Gastroesophageal sphincter (tissue), 4 donors: ENCODE data around the gene TNKS1BP1. TPM values are rescaled to one million over a fixed set of nuclear protein-coding genes. Genes with fewer than 3 reads are reported as not detected.
A peak's percentile ranks its signal among the peaks of the same experiment; 100 is the strongest.

Experiments used
- ATAC-seq: fragments of 150-250 bp; one replicate; pipeline ENCODE4 v1.9.1; 2016; ENCODE audit warnings: mild to moderate bottlenecking, moderate library complexity
- H3K27ac ChIP-seq, 4 donors: fragments of 200-600 bp; sonication (generic) in 3 of 4; 1 replicate in 3 of 4; 2 replicates in 1 of 4; pipeline ENCODE4 v1.5.1; 2016 to 2019
- H3K27me3 ChIP-seq: fragments of 200-600 bp; sonication (generic); one replicate; pipeline ENCODE4 v1.5.1; 2019
- H3K36me3 ChIP-seq, 2 donors: fragments of 200-600 bp; sonication (generic); one replicate each; pipeline ENCODE4 v1.5.1; 2019; ENCODE audit warnings: control low read depth in 1 of 2
- H3K4me1 ChIP-seq, 3 donors: fragments of 200-600 bp; sonication (generic); 1 replicate in 2 of 3; 2 replicates in 1 of 3; pipeline ENCODE4 v1.5.1; 2016 to 2019; ENCODE audit warnings: control low read depth in 2 of 3
- H3K4me3 ChIP-seq, 2 donors: fragments of 200-600 bp; sonication (generic); one replicate each; pipeline ENCODE4 v1.5.1; 2019; ENCODE audit warnings: mild to moderate bottlenecking in 1 of 2, moderate library complexity in 1 of 2
- H3K9me3 ChIP-seq, 3 donors: fragments of 200-600 bp; sonication (generic); one replicate each; pipeline ENCODE4 v1.5.1; 2017 to 2019; ENCODE audit warnings: control low read depth in 2 of 3
- EP300 ChIP-seq: sonication (generic); formaldehyde crosslinking; IDR thresholded peaks from one replicate; pipeline ENCODE4 v1.6.1; 2017; ENCODE audit warnings: antibody characterized with exemption, mild to moderate bottlenecking
- POLR2A ChIP-seq, 2 donors: fragments of 450-650 bp; IDR thresholded peaks; one replicate each; pipeline ENCODE4 v1.6.1; 2017; ENCODE audit warnings: antibody characterized with exemption in 2 of 2, mild to moderate bottlenecking in 2 of 2, moderate library complexity in 1 of 2
- POLR2AphosphoS5 ChIP-seq: sonication (generic); formaldehyde crosslinking; IDR thresholded peaks from one replicate; pipeline ENCODE4 v1.6.1; 2017; ENCODE audit warnings: antibody characterized with exemption
- WGBS, 2 donors: methylation state at CpG; one replicate each; pipeline ENCODE4 v1.1.5; 2018; ENCODE audit warnings: low coverage in 1 of 2; 5-methylcytosine and 5-hydroxymethylcytosine counted together
- total RNA-seq, 4 donors: library from RNA; depleted of rRNA; stranded (reverse); fragments of >200 nt; gene quantifications; one replicate each; pipeline ENCODE4 v1.1.0, GENCODE V29; 2016
- TF ChIP-seq, protein P1 (sequence below), 4 experiments: fragments of 200-600 bp in 2 of 4; fragments of 450-650 bp in 2 of 4; sonication (generic) in 1 of 4; IDR thresholded peaks; one replicate each; pipeline ENCODE4 v1.5.1; 2017 to 2019; ENCODE audit warnings: antibody characterized with exemption in 4 of 4, mild to moderate bottlenecking in 2 of 4, moderate library complexity in 2 of 4

The TNKS1BP1 gene
- total RNA-seq, 4 donors from 2014 or later = 95.6 to 130 (median 108) TPM

DNA sequence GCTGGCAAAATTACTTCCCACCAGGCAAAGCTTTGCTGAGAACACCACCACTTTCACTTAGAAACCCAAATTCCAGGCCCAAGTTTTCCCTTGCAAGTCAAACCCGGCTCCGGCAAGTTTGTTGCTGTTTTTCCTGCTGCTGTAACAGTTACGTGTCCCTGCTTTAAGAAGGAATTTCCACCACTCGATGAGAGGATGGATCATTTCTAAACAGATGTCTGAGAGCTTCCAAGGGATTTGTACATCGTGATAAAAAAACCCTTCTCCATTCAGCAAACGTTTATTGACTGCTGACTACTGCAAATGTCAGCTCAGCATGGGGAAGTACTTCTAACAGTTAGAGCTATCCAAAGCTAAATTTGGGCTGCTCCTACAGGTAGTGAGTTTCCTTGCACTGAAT lies 33.1 kb upstream of the TNKS1BP1 start:
- Histone ChIP-seq H3K4me3 (no peak overlapping the region), H3K36me3 (no peaks in the 10 kb centered on the region), H3K9me3 (no peaks in the 10 kb centered on the region), H3K4me1 (peaks cover 0 to 17% (median 9%) of the 10 kb centered on the region in 3 donors), H3K27ac (peak overlapping the region in 3 of 4 donors; percentile 27 to 51 (median 47)), H3K27me3 (no peaks in the 10 kb centered on the region)
- no peak for ATAC-seq
- no peak for TF ChIP-seq POLR2A (IDR thresholded peaks at IDR 0.05)
- TF ChIP-seq EP300 = no peak
- no peak for TF ChIP-seq POLR2AphosphoS5
- TF ChIP-seq, protein P1, sequence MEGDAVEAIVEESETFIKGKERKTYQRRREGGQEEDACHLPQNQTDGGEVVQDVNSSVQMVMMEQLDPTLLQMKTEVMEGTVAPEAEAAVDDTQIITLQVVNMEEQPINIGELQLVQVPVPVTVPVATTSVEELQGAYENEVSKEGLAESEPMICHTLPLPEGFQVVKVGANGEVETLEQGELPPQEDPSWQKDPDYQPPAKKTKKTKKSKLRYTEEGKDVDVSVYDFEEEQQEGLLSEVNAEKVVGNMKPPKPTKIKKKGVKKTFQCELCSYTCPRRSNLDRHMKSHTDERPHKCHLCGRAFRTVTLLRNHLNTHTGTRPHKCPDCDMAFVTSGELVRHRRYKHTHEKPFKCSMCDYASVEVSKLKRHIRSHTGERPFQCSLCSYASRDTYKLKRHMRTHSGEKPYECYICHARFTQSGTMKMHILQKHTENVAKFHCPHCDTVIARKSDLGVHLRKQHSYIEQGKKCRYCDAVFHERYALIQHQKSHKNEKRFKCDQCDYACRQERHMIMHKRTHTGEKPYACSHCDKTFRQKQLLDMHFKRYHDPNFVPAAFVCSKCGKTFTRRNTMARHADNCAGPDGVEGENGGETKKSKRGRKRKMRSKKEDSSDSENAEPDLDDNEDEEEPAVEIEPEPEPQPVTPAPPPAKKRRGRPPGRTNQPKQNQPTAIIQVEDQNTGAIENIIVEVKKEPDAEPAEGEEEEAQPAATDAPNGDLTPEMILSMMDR (IDR thresholded peaks at IDR 0.05) = no peak
- WGBS, 2 donors = 18 to 21% methylated on average over 5 to 6 of the region's 6 CpGs

DNA sequence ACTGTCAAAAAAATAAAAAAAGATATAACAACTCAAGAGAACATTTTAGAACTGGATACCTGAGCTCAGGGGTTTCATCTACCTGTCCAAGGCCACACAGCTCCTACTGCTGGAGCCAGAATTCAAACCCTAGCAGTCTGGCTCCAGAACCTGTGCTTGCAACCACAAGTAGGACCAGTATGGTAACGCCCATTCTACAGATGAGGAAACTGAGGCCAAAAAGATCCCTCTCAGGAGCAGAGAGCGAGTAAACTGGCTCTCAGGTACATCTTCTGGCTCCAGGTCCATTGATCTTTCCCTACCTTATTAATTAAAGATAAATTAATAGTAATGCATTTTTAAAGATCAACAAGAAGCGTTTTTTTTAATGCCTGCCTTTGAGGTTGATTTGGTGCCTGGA lies 32.6 kb upstream of the TNKS1BP1 start:
- Histone ChIP-seq H3K36me3 (no peaks in the 10 kb centered on the region), H3K9me3 (no peaks in the 10 kb centered on the region), H3K4me3 (no peak overlapping the region), H3K27me3 (no peaks in the 10 kb centered on the region), H3K27ac (peak overlapping the region in 2 of 4 donors; percentile 27 to 47), H3K4me1 (peaks cover 0 to 17% (median 9%) of the 10 kb centered on the region in 3 donors)
- WGBS, 2 donors = 70 to 81% methylated on average over 2 to 3 of the region's 3 CpGs
- TF ChIP-seq, protein P1 (IDR thresholded peaks at IDR 0.05) = no peak
- TF ChIP-seq POLR2AphosphoS5 = no peak
- no peak for TF ChIP-seq EP300
- no peak for TF ChIP-seq POLR2A (IDR thresholded peaks at IDR 0.05)
- ATAC-seq = no peak

DNA sequence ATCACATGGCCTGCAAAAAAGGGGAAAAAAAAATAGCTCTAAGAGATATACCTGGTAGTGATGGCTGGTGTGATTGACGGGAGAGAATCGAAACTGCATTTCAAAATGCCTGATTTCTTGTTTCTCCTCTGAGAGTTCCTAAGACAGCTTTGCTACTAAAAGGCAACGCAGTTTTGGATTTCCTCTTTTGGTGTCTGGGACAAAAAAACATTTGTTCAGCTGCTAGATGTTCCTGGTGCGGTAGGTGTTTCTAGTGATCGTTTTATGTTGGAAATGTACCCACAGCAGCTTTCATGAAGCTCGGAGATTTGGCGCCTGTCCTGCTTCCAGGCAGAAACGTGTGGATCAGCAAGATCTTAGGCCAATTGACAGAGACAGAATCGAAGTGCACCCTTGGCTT lies 31.5 kb upstream of the TNKS1BP1 start:
- TF ChIP-seq, protein P1 (IDR thresholded peaks at IDR 0.05) = no peak
- no peak for TF ChIP-seq POLR2A (IDR thresholded peaks at IDR 0.05)
- TF ChIP-seq EP300 = no peak
- TF ChIP-seq POLR2AphosphoS5 = no peak
- H3K4me1 ChIP-seq = peaks cover 0 to 17% (median 9%) of the 10 kb centered on the region in 3 donors
- H3K27me3 ChIP-seq = no peaks in the 10 kb centered on the region
- 67 to 84% methylated on average over 7 to 9 of the region's 9 CpGs for WGBS, 2 donors
- no peaks in the 10 kb centered on the region for H3K9me3 ChIP-seq
- no peak for ATAC-seq
- no peaks in the 10 kb centered on the region for H3K36me3 ChIP-seq
- H3K27ac ChIP-seq = no peak overlapping the region
- no peak overlapping the region for H3K4me3 ChIP-seq

DNA sequence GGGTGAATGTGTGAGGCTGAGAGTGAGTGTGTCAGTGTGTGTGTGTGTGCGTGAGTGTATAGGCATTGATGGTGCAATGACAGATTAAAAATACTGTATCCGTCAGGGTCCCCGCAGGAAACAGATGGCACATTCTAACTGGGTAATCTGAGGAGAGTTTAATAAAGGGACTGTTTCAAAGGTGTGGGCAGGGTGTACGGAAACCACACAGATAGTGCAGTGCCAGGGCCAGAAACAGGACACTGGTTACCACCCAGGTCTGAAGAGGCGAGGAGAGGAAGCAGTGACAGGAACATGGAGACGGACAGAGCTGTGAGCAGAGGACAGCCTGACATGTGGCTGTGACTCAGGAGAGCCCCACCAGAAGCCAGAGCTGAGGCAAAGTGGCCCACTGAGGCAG lies 29.9 kb upstream of the TNKS1BP1 start:
- no peaks in the 10 kb centered on the region for H3K27me3 ChIP-seq
- H3K4me3 ChIP-seq = no peak overlapping the region
- no peaks in the 10 kb centered on the region for H3K9me3 ChIP-seq
- no peak overlapping the region for H3K27ac ChIP-seq
- ATAC-seq = no peak
- TF ChIP-seq POLR2AphosphoS5 (no peak), POLR2A (IDR thresholded peaks at IDR 0.05) (no peak), EP300 (no peak)
- peaks cover 0 to 22% (median 10%) of the 10 kb centered on the region in 3 donors for H3K4me1 ChIP-seq
- H3K36me3 ChIP-seq = no peaks in the 10 kb centered on the region
- 78 to 83% methylated on average over 3 to 5 of the region's 6 CpGs for WGBS, 2 donors

DNA sequence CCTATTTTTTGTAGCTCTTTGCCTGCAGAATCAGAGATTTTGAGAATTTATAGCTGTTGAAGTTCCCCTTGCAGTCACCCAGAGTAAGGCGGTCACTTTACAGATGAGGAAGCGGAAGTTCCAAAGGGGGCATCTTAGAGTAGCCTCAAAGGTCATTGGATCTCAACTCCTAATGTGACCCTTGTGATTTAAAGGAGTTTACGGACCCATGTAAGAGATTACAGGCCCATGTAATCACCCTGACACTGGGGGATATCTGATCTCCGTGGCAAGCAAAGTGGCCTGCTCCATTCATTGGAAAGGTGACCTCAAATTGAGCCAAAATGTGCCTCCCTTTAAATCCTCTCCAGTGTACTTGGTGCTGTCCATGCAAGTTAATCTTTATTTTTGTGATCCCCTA lies 29.1 kb upstream of the TNKS1BP1 start:
- ATAC-seq = no peak
- no peaks in the 10 kb centered on the region for H3K9me3 ChIP-seq
- TF ChIP-seq, protein P1 (IDR thresholded peaks at IDR 0.05) = no peak
- no peak for TF ChIP-seq POLR2A (IDR thresholded peaks at IDR 0.05)
- TF ChIP-seq EP300 = no peak
- no peak for TF ChIP-seq POLR2AphosphoS5
- H3K4me3 ChIP-seq = no peak overlapping the region
- peaks cover 0 to 28% (median 12%) of the 10 kb centered on the region in 3 donors for H3K4me1 ChIP-seq
- no peaks in the 10 kb centered on the region for H3K36me3 ChIP-seq
- 44 to 76% methylated on average over 2 to 4 of the region's 4 CpGs for WGBS, 2 donors
- H3K27ac ChIP-seq = no peak overlapping the region
- no peaks in the 10 kb centered on the region for H3K27me3 ChIP-seq
